Cardiac septum (tissue), 1 donor: Measurements from ENCODE around the gene PROP1. TPM values are rescaled to one million over a fixed set of nuclear protein-coding genes. Genes with fewer than 3 reads are reported as not detected.
"Not testable (repeated sequence)": the region's sequence is repeated elsewhere in the genome, so short reads cannot be mapped to it uniquely, and the experiment has no call there.

Experiments used
- DNase-seq: peaks from one replicate; pipeline ENCODE4 v3.0.0-alpha.2; 2020; ENCODE audit warnings: low spot score
- intact Hi-C: fragments of 100-400 bp; cut with DNase I; formaldehyde crosslinking; loops from one replicate; pipeline ENCODE4 v1.14.0; 2022
- long read RNA-seq: library from polyadenylated mRNA; unstranded; transcript quantifications from one replicate; pipeline ENCODE4 v2.0.0, GENCODE V29; 2021
- total RNA-seq: library from RNA; stranded (reverse); fragmentation: NEBNext Ultra II Directional; extraction: Animal tissue kit (Norgen Biotek cat#: 25700); gene quantifications from one replicate; pipeline ENCODE4 v1.2.1, GENCODE V29; 2021
- donor health status: DM: no; HTN: no; CAD: no.

The PROP1 gene
- total RNA-seq, result not detected
- long read RNA-seq, result 0 reads

- DNase-seq, result no peak
- intact Hi-C loops, result no loop called here
Observed at GRCh38 chr5:177995691-177996595, at the start of gene PROP1. TSS of gene PROP1 (minus strand) at chr5:177996242. CDS start at chr5:177995933, 309 bp downstream.

- intact Hi-C loops, DNase-seq: not testable (repeated sequence)
Observed at GRCh38 chr5:178019379-178020030, 23.5 kb upstream of the PROP1 start.

GRCh38 chr5:178012758-178013157 is 16.7 kb upstream of the PROP1 start:
- intact Hi-C loops, DNase-seq: not testable (repeated sequence)

- DNase-seq, intact Hi-C loops: not testable (repeated sequence)
Observed at GRCh38 chr5:178011816-178012554, 15.9 kb upstream of the PROP1 start.

- intact Hi-C loops, result not testable (repeated sequence)
Observed at GRCh38 chr5:178007272-178007671, 11.2 kb upstream of the PROP1 start.

GRCh38 chr5:178006536-178007231 is 10.6 kb upstream of the PROP1 start:
- DNase-seq, intact Hi-C loops: not testable (repeated sequence)

More at GRCh38 chr5:178007272-178007671, 11.2 kb upstream of the PROP1 start:
- DNase-seq, result not testable (repeated sequence)

GRCh38 chr5:178006181-178006535 is 10.1 kb upstream of the PROP1 start:
- DNase-seq, intact Hi-C loops: not testable (repeated sequence)

- intact Hi-C loops, result no loop called here
- no peak for DNase-seq
Observed at GRCh38 chr5:177997846-177998245, 1.8 kb upstream of the PROP1 start.

GRCh38 chr5:177997319-177997670 is 1.3 kb upstream of the PROP1 start:
- DNase-seq, result no peak
- intact Hi-C loops, result no loop called here

GRCh38 chr5:177996660-177997318 is 747 bp upstream of the PROP1 start:
- DNase-seq, result no peak
- intact Hi-C loops, result no loop called here

GRCh38 chr5:177994561-177995190 is 1.4 kb downstream of the PROP1 start:
- intact Hi-C loops, result no loop called here
- DNase-seq, result no peak

- intact Hi-C loops, result no loop called here
- no peak for DNase-seq
Observed at GRCh38 chr5:177994063-177994462, 2.0 kb downstream of the PROP1 start.

GRCh38 chr5:177992466-177992865 is 3.6 kb downstream of the PROP1 start:
- intact Hi-C loops, result no loop called here
- DNase-seq, result no peak

GRCh38 chr5:177988989-177989625 is 6.9 kb downstream of the PROP1 start:
- DNase-seq, result no peak
- intact Hi-C loops, result no loop called here

- intact Hi-C loops, result no loop called here
- no peak for DNase-seq
Observed at GRCh38 chr5:177987326-177987725, 8.7 kb downstream of the PROP1 start.

- DNase-seq, result no peak
- intact Hi-C loops, result no loop called here
Observed at GRCh38 chr5:177985430-177986040, 10.5 kb downstream of the PROP1 start.

GRCh38 chr5:177984584-177985206 is 11.3 kb downstream of the PROP1 start:
- intact Hi-C loops, result no loop called here
- DNase-seq, result no peak
